Esophagus muscularis mucosa (tissue), 3 donors: Measurements from ENCODE around the gene DNM3.

Experiments used
- CTCF ChIP-seq, 3 experiments: fragments of 200-600 bp in 2 of 3; fragments of 450-650 bp in 1 of 3; sonication (generic) in 2 of 3; IDR thresholded peaks; one replicate each; pipeline ENCODE4 v1.5.1; 2017 to 2019; ENCODE audit warnings: antibody characterized with exemption in 3 of 3, mild to moderate bottlenecking in 2 of 3, moderate library complexity in 1 of 3
- POLR2A ChIP-seq: fragments of 450-650 bp; IDR thresholded peaks from one replicate; pipeline ENCODE4 v1.6.1; 2017; ENCODE audit warnings: antibody characterized with exemption, moderate library complexity, mild to moderate bottlenecking, low read depth

GRCh38 chr1:172401477-172401876 lies 560.2 kb downstream of the DNM3 start:
- TF ChIP-seq POLR2A (no peak), CTCF (IDR thresholded peaks at IDR 0.05) (no peak)
